OCI-LY7 (cell line): ENCODE data around the gene EXOSC10. TPM values are rescaled to one million over a fixed set of nuclear protein-coding genes. Genes with fewer than 3 reads are reported as not detected.
"Not testable (repeated sequence)": the region's sequence is repeated elsewhere in the genome, so short reads cannot be mapped to it uniquely, and the experiment has no call there.

Experiments used
- BruUV-seq: library from RNA; stranded (reverse); fragments of 400-500 nt; replicated peaks from 2 replicates; lab custom pipeline; 2021; lab: Mats Ljungman, UMichigan
- CTCF ChIA-PET: fragments of 300-600 bp; sonication (Branson Sonifier 250); formaldehyde crosslinking; loops from one replicate; lab custom pipeline; 2022; ENCODE audit warnings: antibody characterized with exemption; ENCODE audit not compliant: unreplicated experiment; lab: Charles Lee
- POLR2A ChIA-PET: fragments of 300-600 bp; sonication (Branson Sonifier 250); formaldehyde crosslinking; loops from one replicate; lab custom pipeline; 2022; ENCODE audit warnings: antibody characterized with exemption; lab: Charles Lee
- DNase-seq: peaks from one replicate; pipeline ENCODE4 v3.0.0-alpha.2; 2015; ENCODE audit warnings: low spot score
- H2AFZ ChIP-seq: fragments of 200-600 bp; sonication (generic), shearing (Covaris generic); 2 replicates; pipeline ENCODE4 v1.6.1; 2014; ENCODE audit warnings: mild to moderate bottlenecking, antibody characterized with exemption, low read length, moderate library complexity
- H3K27ac ChIP-seq: fragments of 200-600 bp; sonication (generic); 2 replicates; pipeline ENCODE4 v1.5.1; 2014; ENCODE audit warnings: mixed run types, low read depth, mild to moderate bottlenecking, moderate library complexity, low read length, inconsistent platforms; ENCODE audit not compliant: poor library complexity, severe bottlenecking
- H3K36me3 ChIP-seq: fragments of 200-600 bp; sonication (generic); 2 replicates; pipeline ENCODE4 v1.6.1; 2014; ENCODE audit warnings: mild to moderate bottlenecking, antibody characterized with exemption, low read length, moderate library complexity, mixed read lengths; ENCODE audit not compliant: insufficient read depth
- H3K4me1 ChIP-seq: fragments of 200-600 bp; sonication (generic); 2 replicates; pipeline ENCODE4 v1.5.1; 2014; ENCODE audit warnings: mild to moderate bottlenecking, low read length; ENCODE audit not compliant: insufficient read depth, poor library complexity, severe bottlenecking
- H3K4me2 ChIP-seq: fragments of 200-600 bp; sonication (generic); 2 replicates; pipeline ENCODE4 v1.6.1; 2014; ENCODE audit warnings: mild to moderate bottlenecking, low read length
- H3K4me3 ChIP-seq: fragments of 200-600 bp; sonication (generic); 2 replicates; pipeline ENCODE4 v1.5.1; 2014; ENCODE audit warnings: mild to moderate bottlenecking, low read depth, low read length; ENCODE audit not compliant: poor library complexity, severe bottlenecking
- H3K79me2 ChIP-seq: fragments of 200-600 bp; sonication (generic); 2 replicates; pipeline ENCODE4 v1.6.1; 2016; ENCODE audit warnings: low read depth, mild to moderate bottlenecking, low read length, moderate library complexity, mixed read lengths; ENCODE audit not compliant: insufficient read depth
- H3K9me2 ChIP-seq: fragments of 200-600 bp; sonication (generic); 2 replicates; pipeline ENCODE4 v1.6.1; 2016; ENCODE audit warnings: mild to moderate bottlenecking, low read length, mixed read lengths; ENCODE audit not compliant: insufficient read depth
- H3K9me3 ChIP-seq: fragments of 200-600 bp; sonication (generic); 2 replicates; pipeline ENCODE4 v1.6.1; 2014; ENCODE audit warnings: mild to moderate bottlenecking, mixed run types, low read length, mixed read lengths
- H4K20me1 ChIP-seq: fragments of 200-600 bp; sonication (generic); 2 replicates; pipeline ENCODE4 v1.6.1; 2014; ENCODE audit warnings: mild to moderate bottlenecking, antibody characterized with exemption, low read length, moderate library complexity, mixed read lengths; ENCODE audit not compliant: insufficient read depth
- EZH2phosphoT487 ChIP-seq: fragments of 200-600 bp; sonication (generic); IDR thresholded peaks from 2 replicates; pipeline ENCODE4 v1.6.1; 2018; ENCODE audit warnings: low read depth, borderline replicate concordance, mild to moderate bottlenecking, mixed run types, antibody characterized with exemption, low read length, moderate library complexity, mixed read lengths
- intact Hi-C: fragments of 100-400 bp; cut with micrococcal nuclease; formaldehyde crosslinking; loops from one replicate; pipeline ENCODE4 v1.10.0; 2022; ENCODE audit not compliant: unreplicated experiment
- total RNA-seq, 2 experiments: library from RNA; depleted of rRNA in 1 of 2; stranded (reverse); fragments of >200 nt in 1 of 2; shearing (Covaris generic) in 1 of 2; gene quantifications; 2 replicates each; pipeline ENCODE4 v1.2.3, GENCODE V29; 2014 to 2022
- TF ChIP-seq, protein P1 (sequence below): fragments of 200-600 bp; sonication (generic); conservative IDR thresholded peaks from 2 replicates; pipeline ENCODE4 v1.5.1; 2014; ENCODE audit warnings: mild to moderate bottlenecking, antibody characterized with exemption, low read length, moderate library complexity, mixed read lengths

EXOSC10 gene
- total RNA-seq, 2 experiments from 2014 or later: 75.1 to 91.9 TPM

GRCh38 chr1:11024154-11024873 lies 75.4 kb downstream of the EXOSC10 start:
- no peaks in the 10 kb centered on the region for H3K4me1 ChIP-seq
- H4K20me1 ChIP-seq: peaks cover 10% of the 10 kb centered on the region; the same call in 1 of the 2 replicates
- ChIA-PET POLR2A (interaction anchor here (0.6 kb wide), 1 partner anchor 551 kb away, joined by 3 read pairs; no protein-coding TSS in a partner anchor), CTCF (no interaction called here)
- peaks cover 91% of the 10 kb centered on the region for H3K36me3 ChIP-seq
- H3K9me2 ChIP-seq: no peaks in the 10 kb centered on the region
- DNase-seq: no peak
- intact Hi-C loops: no loop called here
- no TSS peak for BruUV-seq
- no peak overlapping the region for H3K4me2 ChIP-seq
- TF ChIP-seq, protein P1, sequence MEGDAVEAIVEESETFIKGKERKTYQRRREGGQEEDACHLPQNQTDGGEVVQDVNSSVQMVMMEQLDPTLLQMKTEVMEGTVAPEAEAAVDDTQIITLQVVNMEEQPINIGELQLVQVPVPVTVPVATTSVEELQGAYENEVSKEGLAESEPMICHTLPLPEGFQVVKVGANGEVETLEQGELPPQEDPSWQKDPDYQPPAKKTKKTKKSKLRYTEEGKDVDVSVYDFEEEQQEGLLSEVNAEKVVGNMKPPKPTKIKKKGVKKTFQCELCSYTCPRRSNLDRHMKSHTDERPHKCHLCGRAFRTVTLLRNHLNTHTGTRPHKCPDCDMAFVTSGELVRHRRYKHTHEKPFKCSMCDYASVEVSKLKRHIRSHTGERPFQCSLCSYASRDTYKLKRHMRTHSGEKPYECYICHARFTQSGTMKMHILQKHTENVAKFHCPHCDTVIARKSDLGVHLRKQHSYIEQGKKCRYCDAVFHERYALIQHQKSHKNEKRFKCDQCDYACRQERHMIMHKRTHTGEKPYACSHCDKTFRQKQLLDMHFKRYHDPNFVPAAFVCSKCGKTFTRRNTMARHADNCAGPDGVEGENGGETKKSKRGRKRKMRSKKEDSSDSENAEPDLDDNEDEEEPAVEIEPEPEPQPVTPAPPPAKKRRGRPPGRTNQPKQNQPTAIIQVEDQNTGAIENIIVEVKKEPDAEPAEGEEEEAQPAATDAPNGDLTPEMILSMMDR: no peak
- TF ChIP-seq EZH2phosphoT487: no peak
- H2AFZ ChIP-seq: no peak overlapping the region
- H3K9me3 ChIP-seq: no peaks in the 10 kb centered on the region
- peaks cover under 1% of the 10 kb centered on the region; the same call in 1 of the 2 replicates for H3K79me2 ChIP-seq
- no peak overlapping the region for H3K4me3 ChIP-seq
- H3K27ac ChIP-seq: no peak overlapping the region

GRCh38 chr1:11023201-11023600 lies 76.5 kb downstream of the EXOSC10 start:
- ChIA-PET POLR2A (no interaction called here), CTCF (no interaction called here)
- Histone ChIP-seq H2AFZ (no peak overlapping the region), H3K4me1 (no peaks in the 10 kb centered on the region), H3K27ac (no peak overlapping the region), H3K4me2 (no peak overlapping the region), H3K36me3 (peaks cover 99% of the 10 kb centered on the region), H3K9me3 (no peaks in the 10 kb centered on the region), H3K9me2 (no peaks in the 10 kb centered on the region), H3K79me2 (peaks cover 8% of the 10 kb centered on the region; the same call in 1 of the 2 replicates), H4K20me1 (peaks cover 21% of the 10 kb centered on the region; the same call in 1 of the 2 replicates), H3K4me3 (no peak overlapping the region)
- TF ChIP-seq, protein P1: no peak
- no peak for TF ChIP-seq EZH2phosphoT487
- intact Hi-C loops: no loop called here
- no peak for DNase-seq
- no TSS peak for BruUV-seq

- no peaks in the 10 kb centered on the region for H3K9me3 ChIP-seq
- CTCF ChIA-PET: interaction anchor here (0.6 kb wide), 1 partner anchor 248 kb away, joined by 3 read pairs; no protein-coding TSS in a partner anchor
- H3K4me1 ChIP-seq: no peaks in the 10 kb centered on the region
- H4K20me1 ChIP-seq: peaks cover 20% of the 10 kb centered on the region; the same call in 1 of the 2 replicates
- no peaks in the 10 kb centered on the region for H3K9me2 ChIP-seq
- TF ChIP-seq EZH2phosphoT487: no peak
- TF ChIP-seq, protein P1: no peak
- no peak overlapping the region for H3K27ac ChIP-seq
- peaks cover 96% of the 10 kb centered on the region for H3K36me3 ChIP-seq
- no peak for DNase-seq
- no peak overlapping the region for H3K4me2 ChIP-seq
- H3K4me3 ChIP-seq: no peak overlapping the region
- no peak overlapping the region for H2AFZ ChIP-seq
- BruUV-seq: no TSS peak
- POLR2A ChIA-PET: no interaction called here
- intact Hi-C loops: no loop called here
- peaks cover 32% of the 10 kb centered on the region for H3K79me2 ChIP-seq
Observed at GRCh38 chr1:11019971-11020370, 79.7 kb downstream of the EXOSC10 start.

DNA sequence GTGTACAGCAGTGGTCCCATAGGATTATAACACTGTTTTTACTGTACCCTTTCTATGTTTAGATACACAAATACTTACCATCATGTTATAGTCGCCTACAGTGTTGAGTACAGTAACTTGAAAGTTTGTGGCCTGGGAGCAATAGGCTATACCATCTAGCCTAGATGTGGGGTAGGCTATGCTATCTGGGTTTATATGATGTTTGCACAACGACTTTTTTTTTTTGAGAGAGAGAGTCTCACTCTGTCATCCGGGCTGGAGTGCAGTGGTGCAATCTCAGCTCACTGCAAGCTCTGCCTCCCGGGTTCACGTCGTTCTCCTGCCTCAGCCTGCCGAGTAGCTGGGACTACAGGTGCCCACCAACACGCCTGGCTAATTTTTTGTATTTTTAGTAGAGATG lies 80.3 kb downstream of the EXOSC10 start:
- CTCF ChIA-PET: interaction anchor here (0.6 kb wide), 1 partner anchor 248 kb away, joined by 3 read pairs; no protein-coding TSS in a partner anchor
- H3K4me1 ChIP-seq, DNase-seq, BruUV-seq, intact Hi-C loops, POLR2A ChIA-PET, H2AFZ ChIP-seq, H3K9me3 ChIP-seq, H3K4me2 ChIP-seq, H3K9me2 ChIP-seq, H3K27ac ChIP-seq, H3K4me3 ChIP-seq: not testable (repeated sequence)
- Histone ChIP-seq H3K79me2 (peaks cover 39% of the 10 kb centered on the region), H3K36me3 (peaks cover 96% of the 10 kb centered on the region), H4K20me1 (peaks cover 24% of the 10 kb centered on the region)
